Activated B cell treated with CpG ODN at 0.5 μM for 24 hours (primary cell): ENCODE results near the gene THEM4. TPM values are rescaled to one million over a fixed set of nuclear protein-coding genes. Genes with fewer than 3 reads are reported as not detected.

Experiments used
- ATAC-seq: fragments of 200-7000 bp; cut with Tn5 transposase; one replicate; pipeline ENCODE4 v1.10.0; 2021; ENCODE audit warnings: low read depth, mild to moderate bottlenecking, moderate library complexity
- CTCF ChIA-PET: fragments of 350-600 bp; sonication (Branson Sonifier 250); formaldehyde crosslinking; loops from one replicate; lab custom pipeline; 2021; ENCODE audit warnings: antibody characterized with exemption; lab: Charles Lee
- POLR2A ChIA-PET: fragments of 350-600 bp; sonication (Branson Sonifier 250); formaldehyde crosslinking; loops from one replicate; lab custom pipeline; 2021; ENCODE audit warnings: antibody characterized with exemption; lab: Charles Lee
- DNase-seq: peaks from one replicate; pipeline ENCODE4 v3.0.0; 2022
- H3K27ac Mint-ChIP-seq: one replicate; pipeline ENCODE4 v1.8.0; 2020; ENCODE audit warnings: mixed read lengths
- H3K27me3 Mint-ChIP-seq: one replicate; pipeline ENCODE4 v1.8.0; 2021; ENCODE audit warnings: mixed read lengths
- H3K36me3 Mint-ChIP-seq: one replicate; pipeline ENCODE4 v1.8.0; 2021; ENCODE audit warnings: low read depth, mixed read lengths
- H3K4me1 Mint-ChIP-seq: one replicate; pipeline ENCODE4 v1.8.0; 2021; ENCODE audit warnings: mixed read lengths
- H3K4me3 Mint-ChIP-seq: one replicate; pipeline ENCODE4 v1.8.0; 2020; ENCODE audit warnings: mild to moderate bottlenecking, mixed read lengths
- H3K9me3 Mint-ChIP-seq: one replicate; pipeline ENCODE4 v1.8.0; 2020; ENCODE audit warnings: mixed read lengths
- CTCF ChIP-seq: fragments of 200-600 bp; IDR thresholded peaks from one replicate; pipeline ENCODE4 v1.8.0; 2022; ENCODE audit warnings: antibody characterized with exemption, mild to moderate bottlenecking
- intact Hi-C: fragments of 100-400 bp; cut with micrococcal nuclease; formaldehyde crosslinking; loops from one replicate; pipeline ENCODE4 v1.15.1; 2024
- total RNA-seq: library from RNA; stranded (reverse); gene quantifications from 2 replicates; pipeline ENCODE4 v1.2.3, GENCODE V29; 2022

THEM4 gene
- total RNA-seq, 1 donor from 2014 or later: 22.8 TPM

DNA sequence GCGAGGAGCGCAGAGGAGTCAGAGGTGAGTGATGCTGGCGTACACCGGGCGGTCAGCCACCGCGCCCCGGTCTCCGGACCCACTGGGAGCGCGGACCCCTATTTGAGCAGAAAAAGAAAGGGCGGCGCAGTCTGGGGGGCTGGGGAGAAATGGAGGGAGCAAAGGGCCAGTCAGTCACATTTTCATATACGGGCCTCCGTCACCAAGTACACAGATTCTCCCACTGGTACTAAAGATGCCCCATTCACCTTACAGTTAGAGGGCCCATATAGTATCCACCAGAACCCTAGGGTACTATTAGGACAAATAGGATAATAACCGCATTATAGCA is 70.3 kb downstream of the THEM4 start:
- no peak for TF ChIP-seq CTCF
- ChIA-PET POLR2A (interaction anchor here (1.5 kb wide), 1 partner anchor 22 kb away, joined by 4 read pairs; no protein-coding TSS in a partner anchor), CTCF (interaction anchor here (1.6 kb wide), 1 partner anchor 162 kb away, joined by 3 read pairs; no protein-coding TSS in a partner anchor)
- peak overlapping the region; percentile 81 for H3K4me3 Mint-ChIP-seq
- no peak for DNase-seq
- H3K9me3 Mint-ChIP-seq: no peaks in the 10 kb centered on the region
- no peaks in the 10 kb centered on the region for H3K36me3 Mint-ChIP-seq
- intact Hi-C loops: loop anchor here (1.0 to 10.0 kb wide), 7 partner anchors 48 to 642 kb away; partner anchors contain the start of genes MRPL9, PIP5K1A, POGZ and TDRKH
- peaks cover 3% of the 10 kb centered on the region for H3K27me3 Mint-ChIP-seq
- no peak for ATAC-seq
- H3K4me1 Mint-ChIP-seq: peaks cover 45% of the 10 kb centered on the region
- H3K27ac Mint-ChIP-seq: peak overlapping the region; percentile 12

DNA sequence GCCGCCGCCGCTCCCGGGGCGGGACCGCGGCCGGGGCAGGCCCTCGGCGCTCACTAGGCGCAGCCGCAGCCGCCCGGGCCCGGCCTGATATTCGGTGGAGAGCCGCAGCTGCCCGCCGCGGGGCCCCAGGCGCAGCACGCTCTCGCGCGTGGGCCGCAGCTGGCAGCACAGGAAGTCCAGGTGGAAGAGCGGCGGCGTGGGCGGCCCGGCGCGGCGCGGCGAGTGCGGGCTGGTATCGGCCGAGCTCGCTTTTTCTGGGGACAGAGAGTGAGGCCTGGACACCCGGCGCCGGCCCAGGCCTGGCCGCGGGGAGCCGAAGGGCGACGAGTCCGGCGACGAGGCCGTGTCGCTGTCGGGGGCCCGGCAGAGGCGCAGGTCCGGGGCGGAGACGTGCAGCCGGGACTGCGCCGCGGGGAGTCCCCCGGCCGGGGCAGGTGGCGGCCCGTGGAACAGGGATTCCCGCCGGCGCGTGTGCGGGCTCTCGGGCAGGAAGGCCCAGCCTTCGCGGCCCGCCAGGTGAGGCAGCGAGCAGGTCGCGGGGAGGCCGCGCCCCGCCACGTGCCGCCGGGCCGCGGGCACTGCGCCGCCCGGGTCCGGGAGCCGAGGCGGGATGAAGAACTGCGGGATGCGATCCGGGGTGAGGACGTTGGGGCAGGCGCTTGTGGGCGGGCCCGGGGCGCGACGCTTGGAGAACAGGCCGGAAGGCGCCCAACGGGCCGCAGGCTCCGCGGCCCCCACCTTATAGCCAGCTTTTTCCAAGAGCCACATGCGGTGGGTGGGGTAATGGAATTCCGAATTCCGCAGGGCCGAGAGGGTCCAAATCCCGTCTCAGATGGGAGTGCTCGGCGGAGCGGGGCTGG is 70.9 kb downstream of the THEM4 start:
- Mint-ChIP-seq H3K27me3 (peaks cover 3% of the 10 kb centered on the region), H3K27ac (peak overlapping the region; percentile 12), H3K4me3 (peak overlapping the region; percentile 81), H3K9me3 (no peaks in the 10 kb centered on the region), H3K36me3 (no peaks in the 10 kb centered on the region), H3K4me1 (peaks cover 42% of the 10 kb centered on the region)
- CTCF ChIA-PET: interaction anchor here (1.6 kb wide), 1 partner anchor 163 kb away, joined by 3 read pairs; no protein-coding TSS in a partner anchor
- POLR2A ChIA-PET: no interaction called here
- no peak for TF ChIP-seq CTCF
- peak; percentile 44 for DNase-seq
- intact Hi-C loops: loop anchor here (1.0 to 10.0 kb wide), 7 partner anchors 48 to 641 kb away; partner anchors contain the start of genes MRPL9, PIP5K1A, POGZ and TDRKH
- peak; percentile 49 for ATAC-seq

DNA sequence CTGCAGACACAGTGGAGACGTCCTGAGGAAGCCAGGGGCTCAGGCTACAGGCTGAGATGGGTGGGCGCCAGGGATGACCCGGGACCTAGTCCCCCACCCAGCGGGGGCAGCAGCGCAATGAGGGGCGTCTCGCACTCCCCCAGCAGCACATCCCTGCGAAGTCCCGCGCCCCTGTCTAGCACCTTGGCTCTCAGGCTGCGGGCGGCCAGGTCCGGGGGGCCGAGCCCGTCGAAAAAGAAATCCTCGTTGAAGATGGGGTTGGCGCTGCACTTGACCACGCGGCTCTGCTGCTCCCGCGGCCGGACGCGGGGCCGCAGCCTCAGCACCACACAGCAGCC is 71.5 kb downstream of the THEM4 start:
- no peak for ATAC-seq
- Mint-ChIP-seq H3K27ac (peak overlapping the region; percentile 35), H3K27me3 (peaks cover 3% of the 10 kb centered on the region), H3K9me3 (no peaks in the 10 kb centered on the region), H3K4me1 (peaks cover 36% of the 10 kb centered on the region), H3K36me3 (no peaks in the 10 kb centered on the region), H3K4me3 (peak overlapping the region; percentile 80)
- POLR2A ChIA-PET: no interaction called here
- TF ChIP-seq CTCF: no peak
- DNase-seq: no peak
- intact Hi-C loops: loop anchor here (2.0 to 10.0 kb wide), 7 partner anchors 47 to 641 kb away; partner anchors contain the start of genes PIP5K1A, POGZ and TDRKH
- CTCF ChIA-PET: no interaction called here

GRCh38 chr1:151837197-151837596 is 72.1 kb downstream of the THEM4 start:
- Mint-ChIP-seq H3K4me1 (peaks cover 36% of the 10 kb centered on the region), H3K4me3 (peak overlapping the region; percentile 80), H3K27me3 (peaks cover 3% of the 10 kb centered on the region), H3K27ac (no peak overlapping the region), H3K36me3 (no peaks in the 10 kb centered on the region), H3K9me3 (no peaks in the 10 kb centered on the region)
- ATAC-seq (no peak), DNase-seq (no peak)
- ChIA-PET POLR2A (interaction anchor here (0.5 to 1.0 kb wide), 2 partner anchors 47 to 398 kb away, joined by 3 read pairs; partner anchors contain the start of gene TDRKH), CTCF (interaction anchor here (0.7 to 1.4 kb wide), 8 partner anchors 44 to 737 kb away, joined by 3 to 6 read pairs (median 4); no protein-coding TSS in a partner anchor)
- TF ChIP-seq CTCF: no peak
- intact Hi-C loops: loop anchor here (2.0 to 10.0 kb wide), 5 partner anchors 162 to 640 kb away; partner anchors contain the start of genes PIP5K1A and POGZ

DNA sequence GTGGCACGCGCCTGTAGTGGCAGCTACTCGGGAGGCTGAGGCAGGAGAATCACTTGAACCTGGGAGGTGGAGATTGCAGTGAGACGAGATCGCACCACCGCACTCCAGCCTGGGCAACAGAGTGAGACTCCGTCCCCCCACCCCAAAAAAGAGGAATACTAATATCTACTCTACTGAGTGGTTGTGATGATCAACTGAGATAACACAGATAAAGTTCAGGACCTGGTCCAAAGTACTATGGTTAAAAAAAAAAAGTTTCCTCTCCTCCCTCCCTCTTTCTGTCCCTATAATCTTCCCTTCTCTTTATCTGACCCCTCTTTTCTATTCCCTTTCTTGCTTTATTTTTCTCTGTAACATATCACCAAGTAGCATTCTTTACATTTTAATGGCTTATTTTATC is 73.7 kb downstream of the THEM4 start:
- peaks cover 3% of the 10 kb centered on the region for H3K27me3 Mint-ChIP-seq
- intact Hi-C loops: loop anchor here (5.0 to 10.0 kb wide), 4 partner anchors 161 to 638 kb away; partner anchors contain the start of genes PIP5K1A and POGZ
- H3K4me3 Mint-ChIP-seq: no peak overlapping the region
- no peak overlapping the region for H3K27ac Mint-ChIP-seq
- no peak for TF ChIP-seq CTCF
- H3K36me3 Mint-ChIP-seq: no peaks in the 10 kb centered on the region
- H3K9me3 Mint-ChIP-seq: no peaks in the 10 kb centered on the region
- H3K4me1 Mint-ChIP-seq: peaks cover 32% of the 10 kb centered on the region
- DNase-seq (no peak), ATAC-seq (no peak)
- ChIA-PET POLR2A (no interaction called here), CTCF (interaction anchor here (0.9 to 1.4 kb wide), 8 partner anchors 36 to 522 kb away, joined by 3 to 6 read pairs (median 4); no protein-coding TSS in a partner anchor)
